CD4-positive, alpha-beta T cell (primary cell): ENCODE measurements around the gene PSMB9. TPM values are rescaled to one million over a fixed set of nuclear protein-coding genes. Genes with fewer than 3 reads are reported as not detected.

Source experiments
- ATAC-seq: fragments of 200-7000 bp; cut with Tn5 transposase; one replicate; pipeline ENCODE4 v1.10.0; 2022; ENCODE audit warnings: mild to moderate bottlenecking; ENCODE audit not compliant: poor library complexity
- CTCF ChIA-PET: fragments of 350-600 bp; sonication (Branson Sonifier 250); formaldehyde crosslinking; loops from one replicate; lab custom pipeline; 2021; ENCODE audit warnings: antibody characterized with exemption, inconsistent platforms; lab: Charles Lee
- POLR2A ChIA-PET: fragments of 350-600 bp; sonication (Branson Sonifier 250); formaldehyde crosslinking; loops from one replicate; lab custom pipeline; 2021; ENCODE audit warnings: antibody characterized with exemption, inconsistent platforms; lab: Charles Lee
- DNase-seq, 14 experiments: peaks; one replicate each; pipeline ENCODE4 v3.0.0-alpha.2; 2013 to 2020; ENCODE audit warnings: mixed read lengths in 2 of 14
- H3K27ac ChIP-seq, 2 donors: one replicate each; pipeline versions ENCODE4 v1.5.1 to v1.7.0; 2013; ENCODE audit warnings: low read length in 2 of 2, low read depth in 1 of 2, mild to moderate bottlenecking in 1 of 2
- H3K27me3 ChIP-seq, 2 experiments: 1 replicate in 1 of 2; 2 replicates in 1 of 2; pipeline versions ENCODE4 v1.6.1 to v1.7.0; 2013; ENCODE audit warnings: low read length in 2 of 2, control low read depth in 1 of 2, mild to moderate bottlenecking in 1 of 2, moderate library complexity in 1 of 2; ENCODE audit not compliant: insufficient read depth in 2 of 2, control insufficient read depth in 1 of 2
- H3K36me3 ChIP-seq: one replicate; pipeline ENCODE4 v1.6.1; 2013; ENCODE audit warnings: low read length, control low read depth; ENCODE audit not compliant: insufficient read depth
- H3K4me1 ChIP-seq: one replicate; pipeline ENCODE4 v1.6.1; 2013; ENCODE audit warnings: low read length, control low read depth; ENCODE audit not compliant: insufficient read depth
- H3K4me3 ChIP-seq: one replicate; pipeline ENCODE4 v1.5.1; 2013; ENCODE audit warnings: mild to moderate bottlenecking, low read length, moderate library complexity
- H3K9me3 ChIP-seq, 2 experiments: 1 replicate in 1 of 2; 2 replicates in 1 of 2; pipeline versions ENCODE4 v1.6.1 to v1.7.0; 2013; ENCODE audit warnings: low read length in 2 of 2, mild to moderate bottlenecking in 2 of 2, control low read depth in 1 of 2, moderate library complexity in 1 of 2; ENCODE audit not compliant: control insufficient read depth in 1 of 2, insufficient read depth in 1 of 2
- H3K27ac Mint-ChIP-seq: one replicate; pipeline ENCODE4 v1.8.0; 2020; ENCODE audit warnings: mixed read lengths
- H3K27me3 Mint-ChIP-seq: one replicate; pipeline ENCODE4 v1.8.0; 2021; ENCODE audit warnings: mixed read lengths
- H3K36me3 Mint-ChIP-seq: one replicate; pipeline ENCODE4 v1.8.0; 2021; ENCODE audit warnings: low read depth, mixed read lengths
- H3K4me1 Mint-ChIP-seq: one replicate; pipeline ENCODE4 v1.8.0; 2021; ENCODE audit warnings: low read depth, mixed read lengths
- H3K4me3 Mint-ChIP-seq: one replicate; pipeline ENCODE4 v1.8.0; 2020; ENCODE audit warnings: mild to moderate bottlenecking, mixed read lengths
- H3K9me3 Mint-ChIP-seq: one replicate; pipeline ENCODE4 v1.8.0; 2020; ENCODE audit warnings: mixed read lengths
- intact Hi-C, 2 experiments: fragments of 100-400 bp; cut with DNase I in 1 of 2; cut with micrococcal nuclease in 1 of 2; formaldehyde crosslinking; loops; one replicate each; pipeline versions ENCODE4 v1.15.1 to v1.9.0; 2023 to 2025; cut with DNase I, micrococcal nuclease
- total RNA-seq, 174 experiments: library from RNA in 2 of 174; stranded (reverse) in 2 of 174; gene quantifications; one replicate each; pipeline ENCODE4 v1.2.3 and lab custom pipeline; 2021 to 2026
- TF ChIP-seq, protein P1 (sequence below): fragments of 200-600 bp; IDR thresholded peaks from one replicate; pipeline ENCODE4 v1.8.0; 2022; ENCODE audit warnings: antibody characterized with exemption, mild to moderate bottlenecking

The PSMB9 gene
- total RNA-seq, 2 experiments from 2014 or later: 37.2 to 38.4 TPM

DNA sequence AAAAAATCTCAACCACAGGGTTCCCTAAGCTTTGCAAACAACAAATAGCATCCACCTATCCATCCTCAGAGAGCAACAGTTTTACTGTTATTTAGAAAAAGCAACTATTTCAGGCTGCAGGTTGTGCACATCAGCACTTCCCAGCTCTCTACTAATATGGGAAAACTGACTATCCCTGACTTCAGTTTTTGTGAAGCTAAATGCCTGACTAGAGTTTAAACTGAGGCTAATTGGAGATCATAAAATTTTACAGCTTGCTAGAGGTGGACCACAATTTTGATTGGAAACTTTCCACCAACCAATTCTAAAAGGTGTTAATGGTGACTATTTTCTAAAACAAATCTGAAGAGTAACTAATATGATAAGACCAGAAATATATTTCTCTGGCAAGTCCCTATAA, 50.0 kb downstream of the PSMB9 start:
- Histone ChIP-seq H3K27me3 (no peaks in the 10 kb centered on the region), H3K4me3 (no peak overlapping the region), H3K36me3 (no peaks in the 10 kb centered on the region), H3K9me3 (no peaks in the 10 kb centered on the region), H3K4me1 (no peaks in the 10 kb centered on the region), H3K27ac (no peak overlapping the region)
- no peaks in the 10 kb centered on the region for H3K4me1 Mint-ChIP-seq
- DNase-seq: no peak
- no peak overlapping the region for H3K4me3 Mint-ChIP-seq
- no peak overlapping the region for H3K27ac Mint-ChIP-seq
- no peak for ATAC-seq
- CTCF ChIA-PET: interaction anchor here (0.8 to 1.2 kb wide), 3 partner anchors 14 to 49 kb away, joined by 3 to 5 read pairs (median 3); partner anchors contain the start of gene HLA-DMA
- intact Hi-C loops: no loop called here
- no peaks in the 10 kb centered on the region for H3K9me3 Mint-ChIP-seq
- peaks cover 5% of the 10 kb centered on the region for H3K36me3 Mint-ChIP-seq
- peaks cover under 1% of the 10 kb centered on the region for H3K27me3 Mint-ChIP-seq
- TF ChIP-seq, protein P1, sequence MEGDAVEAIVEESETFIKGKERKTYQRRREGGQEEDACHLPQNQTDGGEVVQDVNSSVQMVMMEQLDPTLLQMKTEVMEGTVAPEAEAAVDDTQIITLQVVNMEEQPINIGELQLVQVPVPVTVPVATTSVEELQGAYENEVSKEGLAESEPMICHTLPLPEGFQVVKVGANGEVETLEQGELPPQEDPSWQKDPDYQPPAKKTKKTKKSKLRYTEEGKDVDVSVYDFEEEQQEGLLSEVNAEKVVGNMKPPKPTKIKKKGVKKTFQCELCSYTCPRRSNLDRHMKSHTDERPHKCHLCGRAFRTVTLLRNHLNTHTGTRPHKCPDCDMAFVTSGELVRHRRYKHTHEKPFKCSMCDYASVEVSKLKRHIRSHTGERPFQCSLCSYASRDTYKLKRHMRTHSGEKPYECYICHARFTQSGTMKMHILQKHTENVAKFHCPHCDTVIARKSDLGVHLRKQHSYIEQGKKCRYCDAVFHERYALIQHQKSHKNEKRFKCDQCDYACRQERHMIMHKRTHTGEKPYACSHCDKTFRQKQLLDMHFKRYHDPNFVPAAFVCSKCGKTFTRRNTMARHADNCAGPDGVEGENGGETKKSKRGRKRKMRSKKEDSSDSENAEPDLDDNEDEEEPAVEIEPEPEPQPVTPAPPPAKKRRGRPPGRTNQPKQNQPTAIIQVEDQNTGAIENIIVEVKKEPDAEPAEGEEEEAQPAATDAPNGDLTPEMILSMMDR: no peak
- POLR2A ChIA-PET: interaction anchor here (1.0 kb wide), 1 partner anchor 78 kb away, joined by 3 read pairs; no protein-coding TSS in a partner anchor

- Histone ChIP-seq H3K36me3 (no peaks in the 10 kb centered on the region), H3K4me3 (no peak overlapping the region), H3K27me3 (no peaks in the 10 kb centered on the region), H3K4me1 (no peaks in the 10 kb centered on the region), H3K9me3 (no peaks in the 10 kb centered on the region), H3K27ac (no peak overlapping the region)
- DNase-seq (no peak), ATAC-seq (no peak)
- H3K4me3 Mint-ChIP-seq: no peak overlapping the region
- intact Hi-C loops: no loop called here
- ChIA-PET CTCF (interaction anchor here (0.8 to 0.9 kb wide), 2 partner anchors 13 to 48 kb away, joined by 3 read pairs; partner anchors contain the start of gene HLA-DMA), POLR2A (interaction anchor here (1.1 kb wide), 1 partner anchor 68 kb away, joined by 4 read pairs; no protein-coding TSS in a partner anchor)
- no peak overlapping the region for H3K27ac Mint-ChIP-seq
- TF ChIP-seq, protein P1: no peak
- no peaks in the 10 kb centered on the region for H3K4me1 Mint-ChIP-seq
- H3K27me3 Mint-ChIP-seq: peaks cover 4% of the 10 kb centered on the region
- no peaks in the 10 kb centered on the region for H3K9me3 Mint-ChIP-seq
- peaks cover 5% of the 10 kb centered on the region for H3K36me3 Mint-ChIP-seq
Observed at GRCh38 chr6:32905078-32905477, 51.1 kb downstream of the PSMB9 start.

- H3K36me3 ChIP-seq: no peaks in the 10 kb centered on the region
- no peak overlapping the region for H3K4me3 ChIP-seq
- no peaks in the 10 kb centered on the region for H3K9me3 ChIP-seq
- no peaks in the 10 kb centered on the region for H3K9me3 Mint-ChIP-seq
- H3K4me1 Mint-ChIP-seq: no peaks in the 10 kb centered on the region
- TF ChIP-seq, protein P1: no peak
- no peak overlapping the region for H3K4me3 Mint-ChIP-seq
- H3K27ac ChIP-seq: no peak overlapping the region
- H3K4me1 ChIP-seq: no peaks in the 10 kb centered on the region
- no peaks in the 10 kb centered on the region for H3K27me3 ChIP-seq
- POLR2A ChIA-PET: no interaction called here
- no peak for ATAC-seq
- no peak overlapping the region for H3K27ac Mint-ChIP-seq
- CTCF ChIA-PET: interaction anchor here (1.5 to 1.9 kb wide), 2 partner anchors 27 to 68 kb away, joined by 3 to 4 read pairs; partner anchors contain the start of gene TAP2
- DNase-seq: no peak
- intact Hi-C loops: no loop called here
- H3K27me3 Mint-ChIP-seq: peaks cover 10% of the 10 kb centered on the region
- peaks cover under 1% of the 10 kb centered on the region for H3K36me3 Mint-ChIP-seq
Observed at GRCh38 chr6:32906539-32906938, 52.5 kb downstream of the PSMB9 start.
